Measurements from ENCODE around the gene KLK3.

Gene KLK3

DNA sequence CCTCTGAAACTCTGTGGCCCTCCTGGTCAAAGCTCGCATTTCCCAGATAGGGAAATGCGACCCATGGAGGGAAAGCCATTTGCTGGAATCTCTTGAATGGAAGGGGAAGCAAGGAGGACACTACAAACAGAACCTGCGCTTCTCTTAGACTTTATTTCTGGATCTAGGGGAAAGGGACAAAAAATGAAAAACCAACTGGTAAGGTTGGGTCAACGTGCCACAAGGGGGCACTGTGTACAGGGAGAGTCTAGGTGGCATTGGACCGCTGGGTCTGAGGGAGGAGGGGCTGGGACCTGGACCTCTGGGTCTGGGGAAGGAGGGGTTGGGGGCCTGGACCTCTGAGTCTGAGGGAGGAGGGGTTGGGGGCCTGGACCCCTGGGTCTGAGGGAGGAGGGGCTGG is 51.5 kb downstream of the KLK3 start:
- DNase-seq: peak; percentile 37

DNA sequence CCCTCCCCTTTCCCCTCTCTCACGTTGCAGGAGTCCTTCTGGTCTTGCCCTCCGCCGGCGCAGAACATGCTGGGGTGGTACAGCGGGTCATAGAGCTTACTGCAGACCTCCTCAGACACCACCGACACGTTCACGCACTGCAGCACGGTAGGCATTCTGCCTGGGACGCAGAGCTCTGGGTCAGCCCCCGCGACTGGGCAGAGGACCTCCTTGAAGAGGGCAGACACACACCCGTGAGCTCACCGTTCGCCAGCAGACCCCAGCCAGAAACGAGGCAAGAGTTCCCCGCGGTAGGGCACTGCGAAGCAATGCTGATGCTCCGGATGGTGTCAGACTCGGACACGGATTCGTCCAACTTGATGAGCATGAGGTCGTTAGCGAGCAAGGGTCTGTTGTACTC is 53.6 kb downstream of the KLK3 start:
- DNase-seq: no peak

DNA sequence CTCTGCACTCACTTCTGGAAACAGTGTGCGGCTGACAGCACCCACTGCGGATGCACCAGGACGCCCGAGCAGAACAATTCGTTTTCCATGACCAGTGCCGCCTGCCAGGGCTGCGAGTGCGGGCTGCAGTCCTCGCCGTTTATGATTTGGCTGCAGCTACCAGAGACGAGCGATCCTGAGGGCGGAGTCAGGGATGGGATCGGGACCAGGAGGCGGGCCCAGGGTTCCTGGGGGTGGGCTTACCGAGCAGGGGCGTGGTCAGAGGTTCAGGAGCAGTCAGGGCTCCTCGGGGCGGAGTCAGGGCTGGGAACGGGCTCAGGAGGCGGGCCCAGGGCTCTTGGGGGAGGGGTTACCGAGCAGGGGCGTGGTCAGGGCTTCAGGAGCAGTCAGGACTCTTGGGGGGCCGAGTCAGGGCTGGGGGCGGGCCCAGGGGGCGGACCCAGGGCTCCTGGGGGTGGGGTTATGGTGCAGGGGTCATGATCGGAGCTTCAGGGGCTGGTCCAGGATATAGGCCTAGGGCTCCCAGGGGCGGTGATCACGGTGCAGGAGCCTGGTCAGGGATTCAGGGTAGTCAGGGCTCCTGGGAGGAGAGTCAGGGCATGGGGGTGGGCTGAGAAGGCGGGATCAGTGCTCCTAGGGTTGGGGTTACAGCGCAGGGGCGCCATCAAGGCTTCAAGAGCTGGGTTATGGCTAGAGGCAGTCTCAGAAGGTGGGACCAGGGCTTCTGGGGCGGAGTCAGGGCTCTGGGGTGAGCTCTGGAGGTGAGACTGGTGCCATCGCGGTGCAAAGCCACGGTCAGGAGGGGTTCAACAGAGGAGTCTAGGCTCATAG is 54.7 kb downstream of the KLK3 start:
- DNase-seq: peak; percentile 45
